ENCODE results near the gene KCNIP3.
"Not testable (repeated sequence)": the region's sequence is repeated elsewhere in the genome, so short reads cannot be mapped to it uniquely, and the experiment has no call there.

KCNIP3 gene

GRCh38 chr2:95349568-95350322 is 52.6 kb downstream of the KCNIP3 start:
- DNase-seq: peak; percentile 13

- peak; percentile 8 for DNase-seq
Measured at GRCh38 chr2:95350368-95350767, 53.2 kb downstream of the KCNIP3 start.

- DNase-seq: peak; percentile 9
Measured at GRCh38 chr2:95350774-95351597, 53.8 kb downstream of the KCNIP3 start.

GRCh38 chr2:95351598-95351915 is 54.4 kb downstream of the KCNIP3 start:
- no peak for DNase-seq

- DNase-seq: peak; percentile 15
Measured at GRCh38 chr2:95352310-95353054, 55.3 kb downstream of the KCNIP3 start.

- DNase-seq: peak; percentile 5
Measured at GRCh38 chr2:95353055-95353575, 56.0 kb downstream of the KCNIP3 start.

GRCh38 chr2:95353613-95354468 is 56.7 kb downstream of the KCNIP3 start:
- peak; percentile 16 for DNase-seq

GRCh38 chr2:95354469-95354901 is 57.3 kb downstream of the KCNIP3 start:
- peak; percentile 8 for DNase-seq

GRCh38 chr2:95354925-95355324 is 57.8 kb downstream of the KCNIP3 start:
- peak; percentile 7 for DNase-seq

GRCh38 chr2:95355486-95355885 is 58.3 kb downstream of the KCNIP3 start:
- DNase-seq: not testable (repeated sequence)

- DNase-seq: peak; percentile 5
Measured at GRCh38 chr2:95356821-95357700, 59.9 kb downstream of the KCNIP3 start.

- DNase-seq: peak; percentile 3
Measured at GRCh38 chr2:95357717-95358280, 60.7 kb downstream of the KCNIP3 start.

- peak; percentile 16 for DNase-seq
Measured at GRCh38 chr2:95359031-95359430, 61.9 kb downstream of the KCNIP3 start.

GRCh38 chr2:95359501-95359930 is 62.4 kb downstream of the KCNIP3 start:
- peak; percentile 17 for DNase-seq

- peak; percentile 3 for DNase-seq
Measured at GRCh38 chr2:95361216-95361980, 64.3 kb downstream of the KCNIP3 start.

GRCh38 chr2:95362486-95362885 is 65.3 kb downstream of the KCNIP3 start:
- DNase-seq: no peak

- DNase-seq: no peak
Measured at GRCh38 chr2:95366514-95366913, 69.4 kb downstream of the KCNIP3 start.

- DNase-seq: peak; percentile 12
Measured at GRCh38 chr2:95372216-95372829, 75.2 kb downstream of the KCNIP3 start.

GRCh38 chr2:95372845-95373244 is 75.7 kb downstream of the KCNIP3 start:
- peak; percentile 8 for DNase-seq
